Osteocyte (in vitro differentiated cells): ENCODE data around the gene FBXO7. TPM values are rescaled to one million over a fixed set of nuclear protein-coding genes. Genes with fewer than 3 reads are reported as not detected.

Experiments
- DNase-seq: peaks from one replicate; pipeline ENCODE4 v3.0.0; 2021; ENCODE audit warnings: mixed read lengths; ENCODE audit not compliant: unreplicated experiment; ENCODE audit errors: extremely low spot score
- H3K27ac Mint-ChIP-seq: one replicate; pipeline ENCODE4 v1.8.0; 2021; ENCODE audit warnings: mild to moderate bottlenecking, mixed read lengths; ENCODE audit not compliant: unreplicated experiment
- H3K27me3 Mint-ChIP-seq: one replicate; pipeline ENCODE4 v1.8.0; 2021; ENCODE audit warnings: mixed read lengths; ENCODE audit not compliant: unreplicated experiment
- H3K36me3 Mint-ChIP-seq: one replicate; pipeline ENCODE4 v1.8.0; 2021; ENCODE audit warnings: mixed read lengths; ENCODE audit not compliant: unreplicated experiment
- H3K4me1 Mint-ChIP-seq: one replicate; pipeline ENCODE4 v1.8.0; 2021; ENCODE audit warnings: mixed read lengths; ENCODE audit not compliant: unreplicated experiment
- H3K4me3 Mint-ChIP-seq: one replicate; pipeline ENCODE4 v1.8.0; 2021; ENCODE audit warnings: mild to moderate bottlenecking, moderate library complexity, mixed read lengths; ENCODE audit not compliant: unreplicated experiment
- H3K9me3 Mint-ChIP-seq: one replicate; pipeline ENCODE4 v1.8.0; 2021; ENCODE audit warnings: mixed read lengths; ENCODE audit not compliant: unreplicated experiment
- total RNA-seq: library from RNA; stranded (reverse); gene quantifications from 2 replicates; pipeline ENCODE4 v1.2.1, GENCODE V29; 2021
- TF ChIP-seq, protein P1 (sequence below): fragments of 200-600 bp; sonication (generic); IDR thresholded peaks from 2 replicates; pipeline ENCODE4 v1.5.0; 2021; ENCODE audit warnings: antibody characterized with exemption, mild to moderate bottlenecking, moderate library complexity

Gene FBXO7
- total RNA-seq, 1 donor from 2014 or later, result 86.9 TPM

DNA sequence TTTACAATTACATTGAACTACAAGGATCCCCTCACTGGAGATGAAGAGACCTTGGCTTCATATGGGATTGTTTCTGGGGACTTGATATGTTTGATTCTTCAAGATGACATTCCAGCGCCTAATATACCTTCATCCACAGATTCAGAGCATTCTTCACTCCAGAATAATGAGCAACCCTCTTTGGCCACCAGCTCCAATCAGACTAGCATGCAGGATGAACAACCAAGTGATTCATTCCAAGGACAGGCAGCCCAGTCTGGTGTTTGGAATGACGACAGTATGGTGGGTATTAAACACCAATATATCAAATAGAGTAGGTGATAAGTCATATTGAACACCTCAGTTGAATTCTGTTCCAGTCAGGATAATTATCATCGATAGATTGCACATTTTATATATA is 4.4 kb downstream of the FBXO7 start:
- Mint-ChIP-seq H3K4me3 (no peak overlapping the region), H3K36me3 (peaks cover 8% of the 10 kb centered on the region), H3K27me3 (no peaks in the 10 kb centered on the region), H3K4me1 (peaks cover 7% of the 10 kb centered on the region), H3K27ac (no peak overlapping the region), H3K9me3 (no peaks in the 10 kb centered on the region)
- DNase-seq, result no peak
- TF ChIP-seq, protein P1, sequence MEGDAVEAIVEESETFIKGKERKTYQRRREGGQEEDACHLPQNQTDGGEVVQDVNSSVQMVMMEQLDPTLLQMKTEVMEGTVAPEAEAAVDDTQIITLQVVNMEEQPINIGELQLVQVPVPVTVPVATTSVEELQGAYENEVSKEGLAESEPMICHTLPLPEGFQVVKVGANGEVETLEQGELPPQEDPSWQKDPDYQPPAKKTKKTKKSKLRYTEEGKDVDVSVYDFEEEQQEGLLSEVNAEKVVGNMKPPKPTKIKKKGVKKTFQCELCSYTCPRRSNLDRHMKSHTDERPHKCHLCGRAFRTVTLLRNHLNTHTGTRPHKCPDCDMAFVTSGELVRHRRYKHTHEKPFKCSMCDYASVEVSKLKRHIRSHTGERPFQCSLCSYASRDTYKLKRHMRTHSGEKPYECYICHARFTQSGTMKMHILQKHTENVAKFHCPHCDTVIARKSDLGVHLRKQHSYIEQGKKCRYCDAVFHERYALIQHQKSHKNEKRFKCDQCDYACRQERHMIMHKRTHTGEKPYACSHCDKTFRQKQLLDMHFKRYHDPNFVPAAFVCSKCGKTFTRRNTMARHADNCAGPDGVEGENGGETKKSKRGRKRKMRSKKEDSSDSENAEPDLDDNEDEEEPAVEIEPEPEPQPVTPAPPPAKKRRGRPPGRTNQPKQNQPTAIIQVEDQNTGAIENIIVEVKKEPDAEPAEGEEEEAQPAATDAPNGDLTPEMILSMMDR, result no peak

DNA sequence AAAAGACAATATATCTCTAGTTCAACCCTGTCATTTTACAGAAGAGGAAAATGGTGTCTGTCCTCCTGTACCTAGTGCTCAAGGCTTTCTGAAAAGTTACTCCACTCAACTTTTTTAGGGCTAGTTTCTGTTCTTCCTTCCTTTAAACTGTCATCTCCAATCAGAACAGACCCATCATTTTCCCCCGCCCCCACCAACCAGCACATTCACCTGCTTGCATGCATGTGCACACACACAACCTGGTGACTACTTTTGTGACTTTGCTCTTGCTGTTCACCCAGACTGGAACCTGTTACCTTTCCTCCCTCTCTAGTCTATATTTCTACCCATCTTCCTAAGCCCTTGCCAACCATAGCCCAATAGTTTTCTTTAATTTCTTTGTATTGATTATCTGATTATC is 5.6 kb downstream of the FBXO7 start:
- Mint-ChIP-seq H3K27ac (peak overlapping the region; percentile 16), H3K27me3 (no peaks in the 10 kb centered on the region)

DNA sequence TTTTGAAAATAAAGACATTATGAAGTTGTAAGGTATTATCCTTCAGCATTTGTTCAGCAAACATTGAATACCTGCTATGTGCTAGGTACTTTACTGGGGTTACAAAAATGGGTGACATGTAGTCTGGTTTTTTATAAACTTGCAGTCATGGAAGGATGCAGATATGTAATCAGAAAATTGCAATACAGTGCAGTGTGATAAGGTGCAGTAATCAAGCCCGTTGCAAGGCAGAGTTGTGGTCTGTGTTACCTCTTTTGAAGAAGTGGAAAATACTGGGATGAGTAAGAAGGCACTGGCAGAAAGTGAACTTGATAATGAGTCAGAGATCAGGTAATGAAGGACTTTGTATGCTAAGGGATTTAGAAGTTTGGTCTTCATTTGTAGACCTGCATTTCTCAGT is 8.1 kb downstream of the FBXO7 start:
- no peaks in the 10 kb centered on the region for H3K9me3 Mint-ChIP-seq
- DNase-seq, result no peak
- peaks cover 30% of the 10 kb centered on the region for H3K36me3 Mint-ChIP-seq
- H3K4me1 Mint-ChIP-seq, result peaks cover 9% of the 10 kb centered on the region
- TF ChIP-seq, protein P1, result no peak
- H3K27me3 Mint-ChIP-seq, result no peaks in the 10 kb centered on the region
- no peak overlapping the region for H3K27ac Mint-ChIP-seq
- H3K4me3 Mint-ChIP-seq, result no peak overlapping the region

More for the DNA sequence above, 5.6 kb downstream of the FBXO7 start:
- peaks cover 12% of the 10 kb centered on the region for H3K36me3 Mint-ChIP-seq
- TF ChIP-seq, protein P1, result no peak
- peaks cover 4% of the 10 kb centered on the region for H3K4me1 Mint-ChIP-seq
- no peaks in the 10 kb centered on the region for H3K9me3 Mint-ChIP-seq
- no peak overlapping the region for H3K4me3 Mint-ChIP-seq
- DNase-seq, result no peak

DNA sequence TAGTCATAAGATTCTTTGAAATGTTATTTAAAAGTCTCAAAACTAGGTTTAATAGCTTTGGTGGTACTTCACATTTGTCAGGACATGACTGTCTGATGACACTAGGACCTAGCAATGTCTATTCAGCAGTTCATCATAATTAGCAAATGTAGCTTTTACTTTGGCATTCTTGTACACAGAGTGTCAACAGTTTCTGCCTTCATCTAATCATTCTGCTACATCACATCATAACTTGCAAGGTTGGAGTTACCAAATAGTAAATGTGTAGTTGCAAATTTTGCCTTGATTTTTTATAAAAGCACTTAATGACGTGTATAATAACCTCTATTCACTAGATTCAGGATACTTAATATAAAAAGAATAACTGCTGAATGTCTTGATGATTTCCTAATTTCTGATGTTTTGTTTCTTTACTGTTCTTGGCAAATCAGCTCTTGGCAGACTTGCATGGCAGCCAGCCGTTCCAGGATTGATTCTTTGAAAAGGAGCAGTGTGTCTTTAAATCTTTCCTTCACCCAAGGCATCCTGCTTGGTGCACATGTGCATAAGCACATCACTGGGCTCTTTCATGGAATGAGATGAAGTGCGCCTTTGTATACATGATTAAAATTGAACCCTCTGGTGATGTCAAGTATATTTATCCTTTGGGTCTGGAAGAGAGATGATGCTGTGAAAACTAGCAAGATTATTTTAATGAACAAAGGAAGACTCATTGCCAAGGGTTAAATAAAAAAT is 12.2 kb downstream of the FBXO7 start:
- H3K4me3 Mint-ChIP-seq, result no peak overlapping the region
- TF ChIP-seq, protein P1, result no peak
- H3K4me1 Mint-ChIP-seq, result peaks cover 9% of the 10 kb centered on the region
- no peak overlapping the region for H3K27ac Mint-ChIP-seq
- no peaks in the 10 kb centered on the region for H3K9me3 Mint-ChIP-seq
- H3K27me3 Mint-ChIP-seq, result no peaks in the 10 kb centered on the region
- peaks cover 53% of the 10 kb centered on the region for H3K36me3 Mint-ChIP-seq
- no peak for DNase-seq

DNA sequence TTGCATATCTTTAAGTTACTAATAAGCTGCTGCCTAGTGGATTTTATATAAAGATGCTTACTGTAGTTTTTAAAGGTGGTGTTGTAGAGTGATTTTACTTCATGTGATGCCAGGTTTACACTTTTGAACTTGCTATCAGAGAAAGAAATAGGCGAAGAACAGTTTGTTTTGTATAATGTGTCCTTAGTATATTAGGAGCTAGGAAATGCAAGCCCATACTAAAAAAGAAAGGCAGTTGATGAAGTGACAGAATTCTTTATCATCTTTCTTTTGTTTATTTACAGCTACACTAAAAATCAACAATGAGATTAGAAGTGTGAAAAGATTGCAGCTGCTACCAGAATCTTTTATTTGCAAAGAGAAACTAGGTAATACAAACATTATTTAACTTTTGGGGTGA is 12.8 kb downstream of the FBXO7 start:
- H3K36me3 Mint-ChIP-seq, result peaks cover 60% of the 10 kb centered on the region
- no peaks in the 10 kb centered on the region for H3K27me3 Mint-ChIP-seq
- H3K9me3 Mint-ChIP-seq, result no peaks in the 10 kb centered on the region
- H3K27ac Mint-ChIP-seq, result no peak overlapping the region
- no peak overlapping the region for H3K4me3 Mint-ChIP-seq
- H3K4me1 Mint-ChIP-seq, result peaks cover 9% of the 10 kb centered on the region
- no peak for DNase-seq
- TF ChIP-seq, protein P1, result no peak
